GM18861 (cell line): Measurements from ENCODE around the gene ASCL2.
A peak's percentile ranks its signal among the peaks of the same experiment; 100 is the strongest.

ENCODE experiments used
- ATAC-seq: cut with Tn5 transposase; IDR thresholded peaks from one replicate; pipeline ENCODE4 v1.9.1; 2021; ENCODE audit not compliant: unreplicated experiment

ASCL2 gene

GRCh38 chr11:2309251-2310072 lies 39.1 kb upstream of the ASCL2 start:
- no peak for ATAC-seq

- no peak for ATAC-seq
Measured at GRCh38 chr11:2308713-2309112, 38.3 kb upstream of the ASCL2 start.

- no peak for ATAC-seq
Measured at GRCh38 chr11:2307501-2308331, 37.3 kb upstream of the ASCL2 start.

GRCh38 chr11:2306877-2307500 lies 36.6 kb upstream of the ASCL2 start:
- no peak for ATAC-seq

GRCh38 chr11:2306452-2306823 lies 36.0 kb upstream of the ASCL2 start:
- ATAC-seq, result no peak

GRCh38 chr11:2305788-2306451 lies 35.5 kb upstream of the ASCL2 start:
- ATAC-seq, result no peak

- no peak for ATAC-seq
Measured at GRCh38 chr11:2305140-2305778, 34.9 kb upstream of the ASCL2 start.

- no peak for ATAC-seq
Measured at GRCh38 chr11:2304506-2305139, 34.2 kb upstream of the ASCL2 start.

GRCh38 chr11:2303627-2304505 lies 33.5 kb upstream of the ASCL2 start:
- no peak for ATAC-seq

- ATAC-seq, result no peak
Measured at GRCh38 chr11:2302896-2303626, 32.7 kb upstream of the ASCL2 start.

GRCh38 chr11:2302306-2302895 lies 32.0 kb upstream of the ASCL2 start:
- ATAC-seq, result no peak

GRCh38 chr11:2301631-2302305 lies 31.4 kb upstream of the ASCL2 start, which contains the start of the genes C11orf21 and TSPAN32:
Gene C11orf21 (minus strand): TSS chr11:2301918. CDS start chr11:2301808, 110 bp downstream.
Gene TSPAN32 (plus strand): TSS chr11:2302013. CDS start chr11:2302150, 137 bp downstream.
- ATAC-seq, result peak; percentile 57

GRCh38 chr11:2300936-2301630 lies 30.7 kb upstream of the ASCL2 start:
- no peak for ATAC-seq

- ATAC-seq, result no peak
Measured at GRCh38 chr11:2300290-2300935, 30.0 kb upstream of the ASCL2 start.

GRCh38 chr11:2299773-2300172 lies 29.4 kb upstream of the ASCL2 start:
- no peak for ATAC-seq
